ENCODE results near the gene FAIM.

DNA sequence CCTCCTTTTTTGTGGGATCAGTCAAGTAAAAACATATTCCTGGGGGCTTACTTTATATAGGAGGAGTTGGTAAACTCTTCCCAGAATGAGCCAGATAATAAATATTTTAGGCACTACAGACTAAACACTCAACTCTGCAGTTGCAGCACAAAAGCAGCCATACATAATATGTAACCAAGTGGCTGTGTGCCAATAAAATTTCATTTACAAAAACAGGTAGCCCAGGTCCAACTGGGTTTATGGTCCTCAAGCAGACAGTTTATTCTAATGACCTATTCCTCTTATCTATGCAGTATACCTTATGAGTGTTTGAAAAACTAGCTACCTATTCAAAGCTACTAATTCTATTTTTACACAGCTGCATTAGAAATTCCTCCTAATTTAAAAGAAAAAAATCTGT, 61.8 kb downstream of the FAIM start:
- no peak for TF ChIP-seq CTCF (IDR thresholded peaks at IDR 0.05)
- TF ChIP-seq POLR2A (IDR thresholded peaks at IDR 0.05): no peak
